GM21576 (cell line): ENCODE data around the gene DNM3.
A peak's percentile ranks its signal among the peaks of the same experiment; 100 is the strongest.

ENCODE experiments used
- ATAC-seq: cut with Tn5 transposase; IDR thresholded peaks from one replicate; pipeline ENCODE4 v1.9.1; 2021; ENCODE audit warnings: mild to moderate bottlenecking, moderate library complexity; ENCODE audit not compliant: unreplicated experiment

Gene DNM3

GRCh38 chr1:172382990-172383389 is 541.7 kb downstream of the DNM3 start:
- no peak for ATAC-seq

- no peak for ATAC-seq
Measured at GRCh38 chr1:172383536-172383935, 542.2 kb downstream of the DNM3 start.

DNA sequence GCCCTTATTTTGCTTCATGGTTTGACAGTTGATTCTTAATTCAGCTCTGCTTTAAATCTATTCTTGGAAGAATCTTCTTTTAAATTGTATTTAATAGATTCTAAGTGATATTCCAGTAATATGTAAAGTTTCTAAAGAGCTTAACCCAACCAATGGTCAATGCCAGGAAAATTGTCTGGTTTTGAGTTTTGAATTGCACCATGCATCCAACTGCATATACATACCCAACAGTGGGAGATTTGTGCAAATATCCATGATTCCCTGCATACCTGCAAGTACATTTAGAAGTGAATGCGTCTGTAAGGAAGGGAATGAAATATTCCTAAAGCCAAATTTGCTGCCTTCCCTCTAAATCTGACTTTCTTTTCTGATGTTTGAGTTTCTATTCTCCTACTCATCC is 543.4 kb downstream of the DNM3 start:
- ATAC-seq, result no peak

DNA sequence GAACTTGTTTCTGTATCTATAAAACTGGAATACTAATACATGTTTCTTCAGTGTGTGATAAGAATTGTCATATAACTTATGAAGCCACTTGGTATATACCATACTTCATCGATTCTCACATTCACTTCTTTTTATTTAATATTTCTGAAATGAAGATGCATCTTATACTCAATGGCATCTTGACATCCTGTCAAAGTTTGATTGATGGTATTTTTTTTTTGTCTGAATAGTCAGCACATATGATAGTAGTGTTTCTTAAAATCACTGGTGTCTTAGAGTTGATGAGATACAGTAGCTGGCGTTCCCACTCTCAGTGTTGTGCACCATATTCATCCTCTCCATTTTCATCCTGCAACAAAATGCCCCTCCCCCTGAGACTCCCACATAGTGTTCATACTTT is 544.7 kb downstream of the DNM3 start:
- no peak for ATAC-seq

DNA sequence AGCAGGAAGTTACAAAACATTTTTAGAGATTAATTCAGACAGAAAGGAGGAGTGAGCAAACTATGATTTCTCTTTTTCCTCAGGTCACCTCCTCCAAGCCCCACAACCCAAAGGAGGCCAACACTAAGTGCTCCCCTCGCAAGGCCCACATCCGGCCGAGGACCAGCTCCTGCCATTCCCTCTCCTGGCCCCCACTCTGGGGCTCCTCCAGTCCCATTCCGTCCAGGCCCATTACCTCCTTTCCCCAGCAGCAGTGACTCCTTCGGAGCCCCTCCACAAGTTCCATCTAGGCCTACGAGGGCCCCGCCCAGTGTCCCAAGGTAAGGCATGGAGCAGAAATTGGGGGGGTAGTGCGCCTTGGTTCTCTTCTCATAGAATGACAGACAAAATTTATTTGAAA is 547.2 kb downstream of the DNM3 start:
- no peak for ATAC-seq

DNA sequence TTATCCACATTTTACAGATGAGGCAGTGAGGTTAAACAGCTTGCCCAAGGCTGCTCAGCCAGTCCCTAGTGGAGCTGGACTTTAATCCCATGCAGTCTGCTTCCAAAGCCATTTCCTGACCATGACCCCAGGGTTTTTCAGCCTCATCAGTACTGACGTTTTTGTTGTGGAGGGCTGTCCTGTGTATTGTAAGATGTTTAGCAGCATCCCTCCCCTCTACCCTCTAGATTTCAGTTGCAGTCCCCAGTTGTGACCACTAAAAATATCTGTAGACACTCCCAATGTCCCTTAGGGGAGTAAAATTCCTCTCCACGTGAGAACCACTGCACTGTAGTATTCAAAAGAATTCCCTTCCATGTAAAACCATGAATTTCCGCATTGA is 549.0 kb downstream of the DNM3 start:
- peak; percentile 7 for ATAC-seq

DNA sequence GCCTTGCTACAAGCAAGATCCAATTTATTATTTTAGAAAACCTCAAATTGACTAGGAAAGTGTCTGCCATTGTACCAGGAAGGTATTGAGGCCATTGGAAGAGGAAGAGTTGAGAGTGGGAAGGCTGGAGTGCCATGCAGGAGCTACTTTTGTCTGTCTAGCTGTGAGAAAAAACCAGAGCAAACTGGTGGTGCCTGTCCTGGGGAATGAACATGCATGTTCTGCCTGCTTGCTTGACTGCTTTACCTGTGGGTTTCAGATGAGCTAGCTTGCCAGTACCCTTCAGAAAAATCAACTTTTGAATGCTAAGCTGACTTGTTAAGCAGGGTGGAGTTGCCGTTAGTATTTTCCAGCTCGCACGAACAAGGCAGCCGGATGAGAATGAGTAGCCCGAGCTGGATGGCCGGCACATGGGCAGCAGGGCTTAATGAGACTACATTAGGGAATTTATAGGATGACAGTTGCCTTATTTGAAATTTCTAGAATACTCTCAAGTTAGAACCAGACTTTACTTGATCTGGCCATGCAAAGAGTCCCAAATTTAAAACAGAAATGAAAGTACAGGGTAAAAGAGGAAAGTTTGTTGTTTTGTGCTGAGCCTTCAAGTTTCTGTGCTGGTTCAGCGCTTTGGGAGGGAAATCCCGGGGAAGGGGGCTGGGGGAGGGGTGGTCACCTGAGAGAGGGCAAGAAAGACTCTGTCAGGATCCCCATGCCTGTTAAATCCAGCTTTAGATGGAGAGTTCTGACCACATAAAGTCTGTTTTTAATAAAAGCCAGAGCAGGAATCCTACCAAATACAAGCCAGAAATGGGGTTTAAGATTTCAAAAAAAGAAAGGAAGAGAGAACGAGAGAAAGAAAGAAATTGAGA is 549.6 kb downstream of the DNM3 start:
- peak; percentile 66 for ATAC-seq

DNA sequence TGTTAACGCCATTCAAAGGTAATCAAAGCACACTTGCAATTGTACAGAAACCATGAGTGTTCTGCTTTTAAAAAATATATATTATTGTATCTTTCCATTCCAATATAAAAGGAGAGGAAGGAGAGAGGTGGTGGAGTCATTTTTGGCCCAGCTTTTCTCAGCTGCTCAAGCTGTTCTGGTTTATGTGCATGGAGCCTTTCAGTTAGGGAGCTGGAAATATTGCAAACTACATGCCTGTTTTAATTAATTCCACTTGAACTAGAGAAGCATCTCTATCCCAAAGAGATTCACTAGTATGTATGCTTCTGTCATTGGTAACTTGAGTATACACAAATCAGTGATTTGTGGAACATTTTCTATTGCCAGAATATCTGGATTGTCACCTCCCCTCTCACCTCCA is 550.7 kb downstream of the DNM3 start:
- ATAC-seq, result no peak

GRCh38 chr1:172393354-172393753 is 552.1 kb downstream of the DNM3 start:
- no peak for ATAC-seq

- peak; percentile 75 for ATAC-seq
Measured at GRCh38 chr1:172394141-172394751, 552.9 kb downstream of the DNM3 start.

DNA sequence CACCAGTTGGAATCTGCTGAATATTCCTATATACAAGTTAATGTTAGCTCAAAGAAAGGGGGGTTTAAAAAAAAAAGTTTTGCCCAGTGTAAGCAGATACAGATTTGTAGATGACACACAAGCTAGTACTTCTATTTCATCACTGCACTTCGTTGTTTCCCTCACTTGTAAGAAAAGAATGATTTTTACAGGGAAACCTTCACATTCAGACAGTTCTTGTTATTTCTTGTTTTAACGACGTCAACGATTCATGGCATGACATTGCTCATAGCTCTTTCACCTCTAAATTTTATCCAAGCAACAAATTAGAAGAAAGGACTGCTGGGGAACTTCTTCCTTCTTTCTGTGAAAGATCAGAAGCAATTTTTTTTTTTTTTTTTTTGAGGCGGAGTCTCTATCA is 553.5 kb downstream of the DNM3 start:
- ATAC-seq, result no peak

DNA sequence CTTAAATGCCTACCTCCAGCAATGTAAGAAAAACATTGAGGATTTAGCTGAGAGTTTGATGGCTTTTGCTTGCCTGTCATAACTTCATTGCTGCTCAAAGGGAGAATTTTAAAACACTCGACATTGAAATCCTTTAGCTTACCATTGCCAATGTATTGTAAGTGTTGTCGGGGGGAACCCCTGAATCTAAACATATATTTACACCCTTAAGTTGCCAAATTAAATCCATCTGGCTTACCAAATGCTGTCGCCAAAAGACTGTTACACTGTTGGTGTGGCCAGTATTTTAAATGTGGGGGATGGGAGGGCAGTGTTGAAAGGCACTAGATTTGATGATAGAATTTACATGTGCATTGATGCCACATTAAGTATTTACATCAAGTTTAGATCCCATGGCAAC is 554.3 kb downstream of the DNM3 start:
- no peak for ATAC-seq

DNA sequence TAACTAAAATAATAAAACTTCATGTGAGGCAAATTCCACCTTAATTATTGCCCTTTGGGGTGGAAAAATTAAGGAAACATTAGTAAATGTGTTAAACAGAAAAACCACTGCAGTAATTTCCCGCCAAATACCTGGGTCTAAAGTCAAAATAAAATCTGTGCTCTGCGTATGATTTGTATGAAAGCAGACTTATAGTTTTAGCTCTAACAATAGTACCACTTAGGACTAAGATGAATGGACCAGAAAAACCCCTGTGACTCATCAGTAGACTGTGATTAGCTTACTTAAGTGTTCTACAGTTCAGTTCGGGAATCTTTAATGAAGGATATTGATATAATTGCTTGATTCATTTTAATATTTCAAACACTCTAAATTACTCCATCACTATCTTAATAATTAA is 555.9 kb downstream of the DNM3 start:
- no peak for ATAC-seq

- ATAC-seq, result no peak
Measured at GRCh38 chr1:172397633-172398032, 556.3 kb downstream of the DNM3 start.

- ATAC-seq, result no peak
Measured at GRCh38 chr1:172398193-172398592, 556.9 kb downstream of the DNM3 start.

- no peak for ATAC-seq
Measured at GRCh38 chr1:172398970-172399755, 557.9 kb downstream of the DNM3 start.

DNA sequence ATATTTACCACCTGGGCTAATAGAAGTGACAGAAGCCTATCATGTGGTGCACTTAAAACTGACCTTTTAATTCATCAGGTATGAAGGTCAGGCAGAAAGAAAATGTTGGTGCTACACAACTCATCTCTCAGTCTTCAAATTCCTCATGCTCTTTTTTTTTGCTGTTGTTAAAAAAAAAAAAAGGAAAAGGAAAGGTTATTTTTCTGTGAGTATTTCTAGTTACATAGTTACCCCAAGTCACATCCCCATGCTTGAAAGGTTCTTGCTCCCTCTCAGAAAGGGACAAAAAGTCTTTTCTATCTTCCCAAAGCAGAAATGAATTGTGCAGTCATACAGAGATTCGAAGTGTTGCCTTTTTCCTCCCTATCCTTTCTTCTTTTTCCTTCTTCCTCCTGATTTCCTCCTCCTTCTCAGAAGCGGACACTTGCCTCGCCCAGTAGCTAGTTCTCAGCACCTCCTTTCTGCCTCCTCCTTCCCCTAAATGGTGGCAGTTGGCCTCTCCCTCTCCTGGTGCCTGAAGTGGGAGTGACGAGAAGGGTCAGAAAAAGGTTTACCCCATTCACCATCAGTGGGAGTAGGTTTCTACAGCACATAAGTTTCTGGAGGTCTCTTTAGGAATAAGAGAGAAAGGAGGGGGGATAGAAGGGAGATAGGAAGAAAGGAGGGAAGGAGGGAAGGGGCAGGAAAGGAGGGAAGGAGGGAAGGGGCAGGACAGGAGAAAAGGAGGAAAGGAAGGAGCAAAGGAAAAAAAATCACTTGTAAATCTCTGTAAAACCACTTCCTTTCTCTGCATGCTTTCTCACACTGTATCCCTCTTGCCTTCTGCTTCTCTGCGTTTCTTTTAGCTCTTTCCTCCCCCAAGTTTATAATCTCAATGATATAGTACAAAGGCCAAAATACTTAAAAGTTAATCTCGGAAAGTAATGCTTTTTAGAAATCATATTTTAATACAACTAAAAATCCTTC is 558.7 kb downstream of the DNM3 start:
- no peak for ATAC-seq

- ATAC-seq, result no peak
Measured at GRCh38 chr1:172400722-172401105, 559.4 kb downstream of the DNM3 start.

- no peak for ATAC-seq
Measured at GRCh38 chr1:172401477-172401876, 560.2 kb downstream of the DNM3 start.

DNA sequence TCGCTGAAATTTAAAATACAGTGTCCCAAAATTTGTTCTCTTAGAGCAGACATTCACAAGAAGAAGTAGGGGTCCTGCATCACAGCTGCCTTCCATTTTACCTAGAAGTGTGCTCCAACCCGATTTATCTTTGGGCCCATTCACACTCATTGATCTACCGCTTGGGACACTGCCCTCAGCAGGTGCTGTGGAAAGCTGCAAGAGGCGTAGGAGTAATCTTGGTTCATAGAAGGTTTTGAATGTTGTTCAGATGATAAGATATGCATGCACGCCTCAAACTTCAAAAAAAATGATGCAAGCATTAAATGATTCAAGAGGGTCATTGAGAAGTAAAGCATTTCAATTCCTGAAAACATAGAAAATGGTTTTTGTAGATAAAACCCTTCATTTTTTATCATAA is 560.6 kb downstream of the DNM3 start:
- ATAC-seq, result no peak
